H9 (cell line): ENCODE results near the gene PKDCC. TPM values are rescaled to one million over a fixed set of nuclear protein-coding genes. Genes with fewer than 3 reads are reported as not detected.

Experiments
- DNase-seq: peaks from one replicate; pipeline ENCODE4 v3.0.0-alpha.2; 2017
- H2AFZ ChIP-seq: one replicate; pipeline ENCODE4 v1.6.1; 2013; ENCODE audit warnings: mild to moderate bottlenecking, low read length, control low read depth, moderate library complexity
- H2AK5ac ChIP-seq: 2 replicates; pipeline ENCODE4 v1.6.1; 2013; ENCODE audit warnings: low read length, control low read depth, mixed read lengths; ENCODE audit not compliant: insufficient read length
- H2BK120ac ChIP-seq: one replicate; pipeline ENCODE4 v1.6.1; 2013; ENCODE audit warnings: low read depth, mild to moderate bottlenecking, low read length, control low read depth, inconsistent platforms; ENCODE audit not compliant: poor library complexity, severe bottlenecking
- H2BK12ac ChIP-seq: 2 replicates; pipeline ENCODE4 v1.6.1; 2013; ENCODE audit warnings: low read length, control low read depth, mixed read lengths, low read depth; ENCODE audit not compliant: insufficient read length
- H2BK15ac ChIP-seq: 2 replicates; pipeline ENCODE4 v1.6.1; 2013; ENCODE audit warnings: low read depth, low read length, control low read depth
- H2BK20ac ChIP-seq: one replicate; pipeline ENCODE4 v1.6.1; 2013; ENCODE audit warnings: low read depth, mild to moderate bottlenecking, low read length, control low read depth, inconsistent platforms; ENCODE audit not compliant: poor library complexity, severe bottlenecking
- H2BK5ac ChIP-seq: 2 replicates; pipeline ENCODE4 v1.6.1; 2013; ENCODE audit warnings: low read length, control low read depth, mixed read lengths; ENCODE audit not compliant: insufficient read length
- H3K14ac ChIP-seq: 2 replicates; pipeline ENCODE4 v1.6.1; 2013; ENCODE audit warnings: low read length, control low read depth; ENCODE audit not compliant: insufficient read depth
- H3K18ac ChIP-seq: 2 replicates; pipeline ENCODE4 v1.6.1; 2013; ENCODE audit warnings: low read depth, mild to moderate bottlenecking, mixed read lengths, low read length, control low read depth; ENCODE audit not compliant: insufficient read length
- H3K23ac ChIP-seq: 2 replicates; pipeline ENCODE4 v1.6.1; 2013; ENCODE audit warnings: low read length, control low read depth, mixed read lengths, low read depth; ENCODE audit not compliant: insufficient read length
- H3K23me2 ChIP-seq: 2 replicates; pipeline ENCODE4 v1.6.1; 2013; ENCODE audit warnings: low read depth, mild to moderate bottlenecking, mixed read lengths, low read length, control low read depth; ENCODE audit not compliant: insufficient read length, poor library complexity, severe bottlenecking
- H3K27ac ChIP-seq: 2 replicates; pipeline ENCODE4 v1.5.1; 2013; ENCODE audit warnings: low read length, control low read depth, mixed read lengths, low read depth; ENCODE audit not compliant: insufficient read length
- H3K27me3 ChIP-seq: 2 replicates; pipeline ENCODE4 v1.6.1; 2013; ENCODE audit warnings: low read length, control low read depth, inconsistent platforms; ENCODE audit not compliant: insufficient read depth
- H3K4ac ChIP-seq: 2 replicates; pipeline ENCODE4 v1.6.1; 2013; ENCODE audit warnings: low read depth, mild to moderate bottlenecking, control low read depth, inconsistent platforms, low read length, moderate library complexity
- H3K4me1 ChIP-seq: 2 replicates; pipeline ENCODE4 v1.6.1; 2013; ENCODE audit warnings: low read length, control low read depth, inconsistent platforms; ENCODE audit not compliant: insufficient read depth
- H3K4me2 ChIP-seq: 2 replicates; pipeline ENCODE4 v1.6.1; 2013; ENCODE audit warnings: low read length, control low read depth, mixed read lengths; ENCODE audit not compliant: insufficient read length, insufficient read depth
- H3K56ac ChIP-seq: 2 replicates; pipeline ENCODE4 v1.6.1; 2013; ENCODE audit warnings: low read depth, mild to moderate bottlenecking, mixed read lengths, low read length, control low read depth; ENCODE audit not compliant: insufficient read length
- H3K79me1 ChIP-seq: 2 replicates; pipeline ENCODE4 v1.6.1; 2013; ENCODE audit warnings: low read depth, mild to moderate bottlenecking, moderate library complexity, low read length, control low read depth, inconsistent platforms; ENCODE audit not compliant: insufficient read depth, poor library complexity, severe bottlenecking
- H3K79me2 ChIP-seq: 2 replicates; pipeline ENCODE4 v1.6.1; 2013; ENCODE audit warnings: low read length, control low read depth, inconsistent platforms; ENCODE audit not compliant: insufficient read depth
- H3K9ac ChIP-seq: 2 replicates; pipeline ENCODE4 v1.6.1; 2013; ENCODE audit warnings: low read length, control low read depth, mixed read lengths; ENCODE audit not compliant: insufficient read length; ENCODE audit errors: extremely low read depth
- H3K9me3 ChIP-seq: one replicate; pipeline ENCODE4 v1.6.1; 2013; ENCODE audit warnings: low read depth, low read length, inconsistent platforms; ENCODE audit not compliant: control insufficient read depth
- H3T11ph ChIP-seq: one replicate; pipeline ENCODE4 v1.6.1; 2013; ENCODE audit warnings: mild to moderate bottlenecking, low read length, control low read depth, inconsistent platforms
- H4K20me1 ChIP-seq: one replicate; pipeline ENCODE4 v1.6.1; 2013; ENCODE audit not compliant: control insufficient read depth, insufficient read length, insufficient read depth
- H4K5ac ChIP-seq: 2 replicates; pipeline ENCODE4 v1.6.1; 2013; ENCODE audit warnings: low read depth, mild to moderate bottlenecking, mixed read lengths, low read length, control low read depth; ENCODE audit not compliant: insufficient read length
- H4K8ac ChIP-seq: replicated peaks from 2 replicates; pipeline ENCODE4 v1.6.1; 2013; ENCODE audit warnings: low read length, control low read depth, mixed read lengths, low read depth; ENCODE audit not compliant: insufficient read length
- H4K91ac ChIP-seq: 2 replicates; pipeline ENCODE4 v1.6.1; 2013; ENCODE audit warnings: low read depth, mild to moderate bottlenecking, moderate library complexity, mixed read lengths, low read length, control low read depth; ENCODE audit not compliant: insufficient read length
- H3K27ac Mint-ChIP-seq, 3 experiments: 2 replicates in 2 of 3; 3 replicates in 1 of 3; pipeline ENCODE4 v1.8.0; 2020 to 2021; ENCODE audit warnings: mixed read lengths in 3 of 3, mild to moderate bottlenecking in 1 of 3, moderate library complexity in 1 of 3
- H3K27me3 Mint-ChIP-seq: 2 replicates; pipeline ENCODE4 v1.8.0; 2021; ENCODE audit warnings: low read depth, mild to moderate bottlenecking, moderate library complexity, mixed read lengths
- H3K36me3 Mint-ChIP-seq, 3 experiments: 2 replicates in 2 of 3; 3 replicates in 1 of 3; pipeline ENCODE4 v1.8.0; 2020 to 2021; ENCODE audit warnings: low read depth in 3 of 3, mixed read lengths in 3 of 3; ENCODE audit not compliant: insufficient read depth in 1 of 3
- H3K4me1 Mint-ChIP-seq, 2 experiments: 2 replicates each; pipeline ENCODE4 v1.8.0; 2020; ENCODE audit warnings: mixed read lengths in 2 of 2
- H3K4me3 Mint-ChIP-seq, 2 experiments: 2 replicates in 1 of 2; 3 replicates in 1 of 2; pipeline ENCODE4 v1.8.0; 2020 to 2021; ENCODE audit warnings: mild to moderate bottlenecking in 2 of 2, mixed read lengths in 2 of 2, moderate library complexity in 1 of 2
- H3K9me3 Mint-ChIP-seq, 2 experiments: 2 replicates in 1 of 2; 3 replicates in 1 of 2; pipeline ENCODE4 v1.8.0; 2020; ENCODE audit warnings: mild to moderate bottlenecking in 2 of 2, mixed read lengths in 2 of 2, moderate library complexity in 1 of 2
- WGBS: extraction: QIAGEN DNeasy Blood & Tissue Kit; methylation state at CpG from one replicate; pipeline ENCODE4 v1.1.7; 2013; ENCODE audit warnings: missing lambda C conversion rate, low lambda C conversion rate, mixed read lengths; ENCODE audit not compliant: insufficient read length; ENCODE audit errors: extremely low coverage; 5-methylcytosine and 5-hydroxymethylcytosine counted together
- total RNA-seq: library from RNA; stranded (reverse); gene quantifications from 2 replicates; pipeline ENCODE4 v1.2.1, GENCODE V29; 2021
- TF ChIP-seq, protein P1 (sequence below): fragments of 200-600 bp; sonication (generic); conservative IDR thresholded peaks from 3 replicates; pipeline ENCODE4 v1.8.0; 2021; ENCODE audit warnings: antibody characterized with exemption, mild to moderate bottlenecking

PKDCC gene
- total RNA-seq, 1 experiment from 2014 or later = 134 TPM

DNA sequence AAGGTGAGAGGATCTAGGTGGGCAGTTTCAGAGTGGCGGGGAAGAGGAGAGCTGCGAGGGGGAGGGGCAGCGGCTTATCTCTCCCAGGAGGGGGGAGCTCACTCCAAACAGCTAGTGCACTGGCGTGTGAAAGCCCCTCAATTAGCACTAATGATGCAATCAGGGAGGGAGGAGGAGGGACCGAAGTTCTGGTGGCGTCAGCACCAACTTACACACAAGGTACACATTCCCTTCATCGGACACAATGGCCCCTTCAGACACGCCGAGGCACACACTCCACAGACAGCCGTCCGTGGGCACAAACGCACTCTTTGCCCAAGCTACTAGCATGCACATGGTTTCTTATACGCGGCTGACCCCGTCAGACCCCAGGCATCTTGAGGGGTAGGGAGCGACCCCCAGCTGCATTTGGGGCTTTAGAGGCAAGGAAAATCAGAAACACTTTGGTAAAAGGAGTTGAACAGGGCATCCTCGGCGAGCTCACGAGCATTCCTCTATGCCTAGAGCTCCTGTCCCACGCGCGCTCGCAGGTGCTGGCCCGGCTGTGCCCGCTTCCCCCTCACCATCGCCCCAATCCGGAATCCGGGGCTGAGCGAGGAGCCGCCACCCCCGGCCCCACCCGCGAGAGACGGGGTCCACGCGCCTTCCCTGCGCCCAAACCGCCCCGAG is 868 bp upstream of the PKDCC start:
- peaks cover 65 to 66% of the 10 kb centered on the region in 2 experiments for H3K4me1 Mint-ChIP-seq
- Histone ChIP-seq H2AFZ (no peak overlapping the region), H4K91ac (no peak overlapping the region)

More for the DNA sequence above, 868 bp upstream of the PKDCC start:
- Histone ChIP-seq H2BK12ac (no peak overlapping the region), H2BK20ac (no peak overlapping the region), H2BK15ac (no peak overlapping the region), H2BK5ac (no peak overlapping the region), H4K5ac (no peak overlapping the region), H3K79me2 (no peaks in the 10 kb centered on the region), H3K56ac (no peak overlapping the region), H3K23ac (no peak overlapping the region), H3K18ac (peak overlapping the region; percentile 13), H3K27me3 (peaks cover 11% of the 10 kb centered on the region; the same call in 1 of the 2 replicates), H3K23me2 (peaks cover 11% of the 10 kb centered on the region), H3K9ac (no peak overlapping the region), H4K20me1 (no peaks in the 10 kb centered on the region), H3T11ph (no peak overlapping the region), H3K4ac (no peak overlapping the region), H3K4me1 (peaks cover 3% of the 10 kb centered on the region; the same call in 1 of the 2 replicates), H3K27ac (no peak overlapping the region), H3K14ac (peak overlapping the region; percentile 13; the same call in 1 of the 2 replicates), H4K8ac (no peak overlapping the region), H3K4me2 (peak overlapping the region; percentile 46), H3K79me1 (no peaks in the 10 kb centered on the region), H2AK5ac (no peak overlapping the region), H2BK120ac (no peak overlapping the region), H3K9me3 (no peaks in the 10 kb centered on the region)
- Mint-ChIP-seq H3K9me3 (no peaks in the 10 kb centered on the region), H3K36me3 (peaks cover 0 to 30% (median 17%) of the 10 kb centered on the region in 3 experiments; a peak in 5 of 7 replicates), H3K27ac (peak overlapping the region; percentile 98 to 100 (median 99)), H3K27me3 (peaks cover 27% of the 10 kb centered on the region), H3K4me3 (peak overlapping the region; percentile 78 to 94)
- peak; percentile 84 for DNase-seq
- TF ChIP-seq, protein P1, sequence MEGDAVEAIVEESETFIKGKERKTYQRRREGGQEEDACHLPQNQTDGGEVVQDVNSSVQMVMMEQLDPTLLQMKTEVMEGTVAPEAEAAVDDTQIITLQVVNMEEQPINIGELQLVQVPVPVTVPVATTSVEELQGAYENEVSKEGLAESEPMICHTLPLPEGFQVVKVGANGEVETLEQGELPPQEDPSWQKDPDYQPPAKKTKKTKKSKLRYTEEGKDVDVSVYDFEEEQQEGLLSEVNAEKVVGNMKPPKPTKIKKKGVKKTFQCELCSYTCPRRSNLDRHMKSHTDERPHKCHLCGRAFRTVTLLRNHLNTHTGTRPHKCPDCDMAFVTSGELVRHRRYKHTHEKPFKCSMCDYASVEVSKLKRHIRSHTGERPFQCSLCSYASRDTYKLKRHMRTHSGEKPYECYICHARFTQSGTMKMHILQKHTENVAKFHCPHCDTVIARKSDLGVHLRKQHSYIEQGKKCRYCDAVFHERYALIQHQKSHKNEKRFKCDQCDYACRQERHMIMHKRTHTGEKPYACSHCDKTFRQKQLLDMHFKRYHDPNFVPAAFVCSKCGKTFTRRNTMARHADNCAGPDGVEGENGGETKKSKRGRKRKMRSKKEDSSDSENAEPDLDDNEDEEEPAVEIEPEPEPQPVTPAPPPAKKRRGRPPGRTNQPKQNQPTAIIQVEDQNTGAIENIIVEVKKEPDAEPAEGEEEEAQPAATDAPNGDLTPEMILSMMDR = no peak
- no CpG with 5 or more reads among the region's 39 CpGs for WGBS
